ENCODE data around the gene ZCCHC2.

ZCCHC2 gene

DNA sequence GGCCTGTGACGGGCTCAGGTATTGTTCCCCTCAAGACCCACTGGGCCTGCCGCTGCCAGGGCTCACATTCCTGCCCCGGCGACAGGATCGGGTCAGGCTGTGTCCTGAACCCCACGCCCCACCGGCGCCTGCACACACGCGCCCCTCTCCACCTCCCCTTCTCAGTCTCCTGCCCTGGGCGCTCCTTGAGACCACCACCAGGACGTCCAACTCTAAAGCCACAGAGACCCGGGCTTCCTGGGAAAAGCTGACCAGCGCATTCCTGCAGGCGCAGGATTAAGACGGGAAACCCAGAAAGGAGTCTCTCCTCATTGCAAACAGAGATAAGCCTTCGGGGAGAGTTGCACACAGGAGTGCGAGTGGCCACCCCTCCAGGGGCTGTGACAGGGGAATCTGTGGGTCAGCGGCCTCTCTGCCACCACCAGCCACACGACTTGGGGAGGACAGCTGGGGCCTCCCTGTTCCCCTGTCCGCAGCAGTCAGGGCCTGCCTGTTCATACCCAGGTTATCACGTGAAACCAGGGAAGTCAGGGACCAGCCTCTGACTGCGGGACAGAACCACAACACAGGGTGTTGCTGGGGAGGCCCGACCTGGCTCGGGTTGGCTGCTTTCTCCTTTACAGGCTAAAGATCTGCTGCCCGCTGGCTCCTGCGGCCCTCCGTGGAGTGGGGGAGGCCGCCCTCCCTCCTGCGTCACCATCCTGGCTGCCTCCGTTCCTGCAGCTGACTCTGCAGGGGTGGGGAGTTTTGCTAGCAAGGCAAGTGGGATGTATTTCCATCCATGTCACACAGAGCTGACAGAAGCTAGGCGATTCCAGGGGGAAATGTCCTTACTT is 88.8 kb downstream of the ZCCHC2 start:
- no peak for DNase-seq

- DNase-seq: no peak
Observed at GRCh38 chr18:62612289-62612645, 89.4 kb downstream of the ZCCHC2 start.

GRCh38 chr18:62612776-62613175 is 90.0 kb downstream of the ZCCHC2 start:
- DNase-seq: no peak

DNA sequence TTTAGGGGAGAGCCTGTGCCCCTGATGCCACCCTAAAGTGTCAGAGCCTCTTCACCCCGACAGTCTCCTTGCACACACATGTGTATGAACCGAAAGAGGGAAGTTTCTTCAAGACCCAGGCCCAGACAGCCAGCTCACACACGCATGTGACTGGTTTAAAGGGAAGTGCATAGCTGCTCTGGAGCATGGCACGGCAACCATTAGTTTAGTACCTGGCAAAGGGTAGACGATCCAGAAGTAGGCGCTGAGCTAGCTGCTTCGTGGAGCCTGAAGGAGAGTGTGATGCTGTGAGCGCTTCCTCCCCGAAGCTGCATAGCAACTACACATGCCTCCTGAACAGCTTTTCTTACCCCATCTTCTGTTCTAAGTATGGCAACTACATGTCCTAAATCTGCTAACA is 91.7 kb downstream of the ZCCHC2 start:
- DNase-seq: no peak

DNA sequence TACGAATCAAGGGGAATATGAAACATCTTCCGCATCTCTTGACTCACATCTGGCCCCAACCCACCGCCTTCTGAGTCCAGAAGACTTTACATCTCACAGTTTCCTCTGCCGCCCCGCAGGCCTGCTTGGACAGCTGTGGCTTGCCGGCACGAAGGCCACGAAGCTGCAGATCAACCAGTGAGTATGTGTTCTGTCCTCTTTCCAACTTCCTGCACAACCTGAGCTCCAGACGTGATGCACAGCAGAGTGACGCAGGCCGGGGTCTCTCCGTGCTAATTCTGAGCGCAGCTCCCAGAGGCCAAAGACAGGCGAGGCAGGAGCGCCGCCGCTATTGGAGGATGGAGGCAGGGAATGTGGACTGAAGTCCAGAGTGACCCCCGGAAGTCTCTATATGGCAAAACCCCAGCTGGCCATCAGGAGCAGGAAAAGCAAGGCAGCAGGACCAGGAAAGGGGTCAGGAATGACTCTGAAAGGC is 93.5 kb downstream of the ZCCHC2 start:
- DNase-seq: no peak

GRCh38 chr18:62617793-62618591 is 95.2 kb downstream of the ZCCHC2 start:
- DNase-seq: no peak

DNA sequence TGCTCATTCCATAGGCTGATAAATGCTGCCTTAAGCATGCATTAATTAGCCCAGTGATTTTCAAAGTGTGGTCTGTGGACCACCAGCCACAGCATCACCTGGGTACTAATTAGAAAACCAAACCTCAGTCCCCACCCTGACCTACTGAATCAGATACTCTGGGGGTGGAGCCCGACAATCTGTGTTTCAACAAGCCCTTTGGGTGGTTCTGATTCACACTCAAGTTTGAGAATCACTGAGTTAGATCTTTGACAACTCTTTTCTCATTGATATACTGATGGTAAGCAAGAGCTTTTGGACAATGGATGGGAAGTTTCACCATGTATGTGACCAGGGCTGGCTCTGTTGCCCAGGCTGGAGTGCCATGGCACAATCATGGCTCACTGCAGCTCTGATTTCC is 95.9 kb downstream of the ZCCHC2 start:
- no peak for DNase-seq

- no peak for DNase-seq
Observed at GRCh38 chr18:62621546-62621945, 98.7 kb downstream of the ZCCHC2 start.

GRCh38 chr18:62625019-62625418 is 102.2 kb downstream of the ZCCHC2 start:
- no peak for DNase-seq
